GM21576 (cell line): Measurements from ENCODE around the gene ABHD17C.

Experiments used
- ATAC-seq: cut with Tn5 transposase; IDR thresholded peaks from one replicate; pipeline ENCODE4 v1.9.1; 2021; ENCODE audit warnings: mild to moderate bottlenecking, moderate library complexity; ENCODE audit not compliant: unreplicated experiment

Gene ABHD17C

DNA sequence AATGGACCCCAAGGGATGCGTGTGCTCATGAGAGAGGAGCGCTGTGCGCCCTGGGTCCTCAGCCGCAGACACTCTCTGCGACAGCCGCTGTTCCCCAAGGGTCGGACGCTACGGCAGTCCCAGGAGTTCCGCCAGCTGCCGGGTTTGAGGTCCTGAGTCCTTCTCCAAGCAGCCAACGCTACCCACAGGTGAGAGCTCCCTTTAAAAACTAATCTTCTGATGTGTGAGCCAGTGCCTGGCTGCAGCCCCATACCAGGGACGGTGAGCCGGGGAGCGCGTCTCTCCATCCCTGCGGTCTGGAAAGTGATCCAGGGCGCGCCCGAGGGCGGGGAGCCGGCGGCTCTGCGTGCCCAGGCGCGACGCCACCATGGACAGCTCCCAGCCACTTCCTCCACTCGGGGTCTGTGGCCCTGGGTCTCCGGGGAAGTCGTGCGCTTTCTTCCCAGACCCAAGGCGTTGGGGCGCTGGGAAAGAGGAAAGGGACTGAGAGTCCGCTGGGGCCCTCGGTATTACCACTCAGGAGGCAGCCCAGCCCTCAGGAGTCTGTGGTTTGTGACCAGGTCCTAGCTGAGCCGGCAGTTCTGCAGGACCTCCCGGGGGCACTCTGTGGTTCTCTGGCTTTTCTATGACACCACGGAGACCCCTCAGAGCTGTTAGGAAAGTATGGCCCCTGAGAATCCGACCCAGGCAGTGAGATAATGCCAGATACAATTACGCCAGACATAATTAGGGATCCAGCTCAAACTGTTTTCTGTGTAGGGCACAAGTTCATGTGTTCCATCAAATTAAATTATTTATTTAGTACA lies 85.5 kb downstream of the ABHD17C start:
- no peak for ATAC-seq

DNA sequence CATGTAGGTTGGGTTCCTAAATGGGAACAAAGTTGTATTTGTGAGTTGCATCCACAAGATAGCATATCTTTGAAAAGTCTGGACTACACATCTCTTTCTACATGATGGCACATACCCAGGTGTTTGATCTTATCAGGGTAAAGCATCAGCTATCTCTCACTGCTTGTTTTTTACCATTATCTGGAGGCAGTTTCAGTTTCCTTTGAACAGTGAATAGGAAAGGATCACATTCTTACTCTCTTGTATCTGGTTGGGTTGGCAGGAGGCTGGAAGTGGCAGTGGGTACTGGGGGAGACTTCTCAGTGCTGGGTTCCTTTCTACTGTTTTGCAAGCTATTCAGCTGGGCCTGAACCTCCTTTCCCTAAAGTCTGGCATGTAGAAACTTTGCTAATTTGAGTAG lies 88.2 kb downstream of the ABHD17C start:
- ATAC-seq, result no peak

- ATAC-seq, result no peak
Observed at GRCh38 chr15:80785335-80785734, 90.2 kb downstream of the ABHD17C start.

GRCh38 chr15:80785811-80786354 lies 90.8 kb downstream of the ABHD17C start:
- no peak for ATAC-seq

- no peak for ATAC-seq
Observed at GRCh38 chr15:80787316-80787715, 92.2 kb downstream of the ABHD17C start.

- no peak for ATAC-seq
Observed at GRCh38 chr15:80788536-80788935, 93.4 kb downstream of the ABHD17C start.

DNA sequence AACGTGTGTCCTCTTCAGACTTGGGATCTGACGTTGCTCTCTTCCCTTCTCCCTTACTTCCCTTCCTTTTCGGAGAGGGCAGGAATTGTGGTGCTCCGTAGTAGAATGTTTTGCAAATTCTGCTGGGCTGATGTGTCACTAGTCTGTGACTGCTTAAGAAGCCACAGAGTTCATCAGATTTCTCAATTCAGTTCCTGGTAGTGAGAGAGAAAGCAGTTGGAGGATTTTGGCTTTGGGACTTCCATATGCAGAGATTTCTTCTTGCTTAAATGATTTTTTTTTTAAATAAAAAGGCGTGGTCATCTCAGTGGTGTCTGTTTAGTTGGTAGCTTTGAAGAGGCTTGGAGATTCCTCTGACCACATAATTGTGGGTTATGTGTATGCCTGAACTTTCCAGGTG lies 94.2 kb downstream of the ABHD17C start:
- ATAC-seq, result no peak

GRCh38 chr15:80789796-80790195 lies 94.7 kb downstream of the ABHD17C start:
- ATAC-seq, result no peak

GRCh38 chr15:80790236-80790635 lies 95.1 kb downstream of the ABHD17C start:
- no peak for ATAC-seq

- no peak for ATAC-seq
Observed at GRCh38 chr15:80791004-80791403, 95.9 kb downstream of the ABHD17C start.

DNA sequence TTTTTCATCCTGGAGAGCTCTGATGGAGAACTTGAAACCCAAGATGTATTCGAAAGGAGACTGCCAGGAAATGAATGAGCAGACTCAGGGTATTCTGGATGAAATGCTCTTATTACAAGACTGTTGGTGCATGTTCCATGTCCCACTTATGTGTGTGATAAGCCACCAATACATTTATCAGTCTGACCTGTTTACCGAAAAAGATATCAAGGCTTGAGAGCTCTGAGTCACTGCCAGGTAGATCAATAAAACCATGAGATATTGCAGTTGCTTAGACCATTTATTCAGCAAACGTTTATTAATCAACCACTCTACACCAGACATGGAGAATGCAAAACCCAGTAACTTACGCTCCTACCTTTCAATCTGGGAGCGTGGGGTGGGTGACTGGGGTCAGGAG lies 101.3 kb downstream of the ABHD17C start:
- ATAC-seq, result no peak

GRCh38 chr15:80798911-80799310 lies 103.8 kb downstream of the ABHD17C start:
- no peak for ATAC-seq

DNA sequence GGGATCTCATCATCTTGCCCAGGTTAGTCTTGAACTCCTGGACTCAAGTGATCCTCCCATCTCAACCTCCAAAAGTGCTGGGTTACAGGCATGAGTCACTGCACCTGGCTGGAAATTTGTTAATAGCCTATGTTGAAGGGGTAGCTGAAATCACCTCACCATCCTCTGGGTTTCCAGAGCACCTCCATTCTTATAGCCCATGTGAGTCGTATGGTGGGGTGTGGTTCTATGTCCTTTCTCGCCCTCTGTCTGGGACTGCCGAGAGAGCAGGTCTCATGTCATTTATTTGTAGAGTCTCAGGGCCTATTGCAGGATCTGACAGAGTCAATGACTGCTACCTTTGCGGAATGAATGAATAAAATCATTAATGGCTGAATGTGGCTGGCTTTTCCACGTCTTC lies 105.0 kb downstream of the ABHD17C start:
- ATAC-seq, result no peak

DNA sequence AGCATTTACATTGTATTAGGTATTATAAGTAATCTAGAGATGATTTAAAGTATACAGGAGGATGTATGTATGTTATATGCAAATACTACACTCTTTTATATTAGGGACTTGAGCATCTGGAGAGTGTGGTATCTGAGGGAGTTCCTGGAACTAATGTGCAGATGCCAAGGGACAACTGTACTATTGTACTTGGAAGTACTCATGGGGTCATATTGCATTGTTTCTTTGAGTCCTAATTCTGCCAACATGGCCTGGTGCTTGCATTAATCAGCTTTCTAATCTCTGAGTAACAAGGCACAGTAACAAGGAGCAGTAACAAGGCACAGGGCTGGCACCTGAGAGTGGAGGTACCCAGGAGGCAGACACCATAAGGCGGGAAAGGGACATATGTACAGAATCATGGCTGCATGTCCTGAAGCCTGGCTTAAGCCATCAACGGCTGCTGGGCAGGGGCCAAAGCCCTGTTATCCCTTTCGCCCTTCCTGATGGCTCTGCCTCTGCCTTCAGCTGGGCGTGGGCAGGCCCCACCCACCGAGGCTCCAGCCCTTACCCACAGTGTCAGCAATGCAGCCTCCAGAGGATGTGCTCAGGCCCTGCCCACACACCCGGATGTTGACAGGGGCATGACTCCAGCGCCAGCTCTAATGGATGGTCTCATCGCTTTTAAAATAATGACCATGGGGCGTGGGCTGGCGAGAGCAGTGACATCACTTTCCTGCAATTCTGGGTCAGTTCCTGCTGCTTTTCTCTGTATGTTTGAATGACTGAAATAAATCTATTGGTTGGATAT lies 107.0 kb downstream of the ABHD17C start:
- no peak for ATAC-seq

- ATAC-seq, result no peak
Observed at GRCh38 chr15:80803580-80804525, 108.7 kb downstream of the ABHD17C start.

DNA sequence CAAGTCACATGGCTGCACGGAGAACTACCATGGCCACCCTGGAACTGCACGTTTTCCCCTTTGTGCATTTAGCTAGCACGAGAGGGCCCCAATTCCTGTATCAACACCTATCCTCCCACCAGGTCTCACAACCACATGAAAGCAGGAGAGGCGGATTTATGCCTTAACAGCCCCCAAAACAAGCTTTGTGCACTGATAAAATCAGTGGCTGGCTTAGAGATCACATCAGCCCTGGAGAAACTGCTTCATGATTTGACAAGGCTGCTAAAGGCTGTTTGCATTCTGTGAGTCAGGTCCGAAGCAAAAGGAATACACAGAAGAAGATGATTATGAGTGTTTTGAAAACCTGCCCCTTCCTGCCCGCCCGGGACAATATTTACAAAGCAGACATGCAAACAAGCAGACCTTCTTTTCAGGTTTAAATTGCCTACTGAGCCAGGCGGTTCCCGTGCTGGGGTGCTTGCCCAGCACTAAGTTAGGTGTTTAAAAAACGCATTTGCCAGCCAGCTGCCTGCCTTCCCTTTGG lies 109.9 kb downstream of the ABHD17C start:
- ATAC-seq, result no peak
